HFFc6 (cell line): ENCODE measurements around the gene ZNF396. TPM values are rescaled to one million over a fixed set of nuclear protein-coding genes. Genes with fewer than 3 reads are reported as not detected.

ENCODE experiments used
- DNase-seq: peaks from one replicate; pipeline ENCODE4 v3.0.0-alpha.2; 2018
- H3K27ac Mint-ChIP-seq: 2 replicates; pipeline ENCODE4 v1.8.0; 2020; ENCODE audit warnings: mild to moderate bottlenecking, mixed read lengths
- H3K27me3 Mint-ChIP-seq: 2 replicates; pipeline ENCODE4 v1.8.0; 2021; ENCODE audit warnings: mild to moderate bottlenecking, moderate library complexity, mixed read lengths; ENCODE audit not compliant: insufficient read depth
- H3K36me3 Mint-ChIP-seq: 2 replicates; pipeline ENCODE4 v1.8.0; 2021; ENCODE audit warnings: low read depth, mixed read lengths
- H3K4me1 Mint-ChIP-seq: 2 replicates; pipeline ENCODE4 v1.8.0; 2020; ENCODE audit warnings: low read depth, mixed read lengths
- H3K4me3 Mint-ChIP-seq: 2 replicates; pipeline ENCODE4 v1.8.0; 2020; ENCODE audit warnings: mild to moderate bottlenecking, moderate library complexity, mixed read lengths
- H3K9me3 Mint-ChIP-seq: 2 replicates; pipeline ENCODE4 v1.8.0; 2020; ENCODE audit warnings: mild to moderate bottlenecking, mixed read lengths
- CTCF ChIP-seq: fragments of 200-600 bp; sonication (generic); IDR thresholded peaks from 2 replicates; pipeline ENCODE4 v1.5.0; 2021; ENCODE audit warnings: antibody characterized with exemption, mild to moderate bottlenecking
- total RNA-seq, 6 experiments: library from RNA; stranded (reverse); fragmentation: NEBNext Ultra II Directional; extraction: Animal tissue kit (Norgen Biotek cat#: 25700); gene quantifications; 2 replicates in 1 of 6; 3 replicates in 5 of 6; pipeline ENCODE4 v1.2.3, GENCODE V29; 2021

The ZNF396 gene
- total RNA-seq, 6 experiments from 2014 or later: 0.26 to 0.66 (median 0.55) TPM

- Mint-ChIP-seq H3K27ac (no peak overlapping the region), H3K9me3 (peaks cover 8% of the 10 kb centered on the region), H3K4me1 (peaks cover 18% of the 10 kb centered on the region), H3K27me3 (no peaks in the 10 kb centered on the region), H3K4me3 (no peak overlapping the region), H3K36me3 (peaks cover 9% of the 10 kb centered on the region)
- DNase-seq: no peak
- no peak for TF ChIP-seq CTCF
Measured at GRCh38 chr18:35331367-35332087, 45.6 kb downstream of the ZNF396 start.

GRCh38 chr18:35328868-35329267 lies 48.3 kb downstream of the ZNF396 start:
- TF ChIP-seq CTCF: no peak
- no peak for DNase-seq
- peaks cover 24% of the 10 kb centered on the region for H3K4me1 Mint-ChIP-seq
- H3K27me3 Mint-ChIP-seq: no peaks in the 10 kb centered on the region
- H3K36me3 Mint-ChIP-seq: peaks cover 6% of the 10 kb centered on the region
- peaks cover 8% of the 10 kb centered on the region for H3K9me3 Mint-ChIP-seq
- no peak overlapping the region for H3K27ac Mint-ChIP-seq
- H3K4me3 Mint-ChIP-seq: no peak overlapping the region

GRCh38 chr18:35326695-35327387 lies 50.3 kb downstream of the ZNF396 start:
- Mint-ChIP-seq H3K9me3 (peaks cover 8% of the 10 kb centered on the region), H3K4me3 (no peak overlapping the region), H3K27ac (peak overlapping the region; percentile 4), H3K36me3 (peaks cover 13% of the 10 kb centered on the region; the same call in 1 of the 2 replicates), H3K4me1 (peaks cover 40% of the 10 kb centered on the region), H3K27me3 (no peaks in the 10 kb centered on the region)
- no peak for DNase-seq
- no peak for TF ChIP-seq CTCF

GRCh38 chr18:35324926-35325655 lies 52.0 kb downstream of the ZNF396 start:
- Mint-ChIP-seq H3K27me3 (no peaks in the 10 kb centered on the region), H3K4me3 (peak overlapping the region; percentile 31; the same call in 1 of the 2 replicates), H3K27ac (peak overlapping the region; percentile 87), H3K4me1 (peaks cover 40% of the 10 kb centered on the region), H3K9me3 (peaks cover 8% of the 10 kb centered on the region), H3K36me3 (peaks cover 13% of the 10 kb centered on the region; the same call in 1 of the 2 replicates)
- TF ChIP-seq CTCF: no peak
- peak; percentile 69 for DNase-seq
